Osteocyte (in vitro differentiated cells): ENCODE data around the gene ARFGAP2. TPM values are rescaled to one million over a fixed set of nuclear protein-coding genes. Genes with fewer than 3 reads are reported as not detected.
"Not testable (repeated sequence)": the region's sequence is repeated elsewhere in the genome, so short reads cannot be mapped to it uniquely, and the experiment has no call there.

ENCODE experiments used
- DNase-seq: peaks from one replicate; pipeline ENCODE4 v3.0.0; 2021; ENCODE audit warnings: mixed read lengths; ENCODE audit not compliant: unreplicated experiment; ENCODE audit errors: extremely low spot score
- H3K27ac Mint-ChIP-seq: one replicate; pipeline ENCODE4 v1.8.0; 2021; ENCODE audit warnings: mild to moderate bottlenecking, mixed read lengths; ENCODE audit not compliant: unreplicated experiment
- H3K27me3 Mint-ChIP-seq: one replicate; pipeline ENCODE4 v1.8.0; 2021; ENCODE audit warnings: mixed read lengths; ENCODE audit not compliant: unreplicated experiment
- H3K36me3 Mint-ChIP-seq: one replicate; pipeline ENCODE4 v1.8.0; 2021; ENCODE audit warnings: mixed read lengths; ENCODE audit not compliant: unreplicated experiment
- H3K4me1 Mint-ChIP-seq: one replicate; pipeline ENCODE4 v1.8.0; 2021; ENCODE audit warnings: mixed read lengths; ENCODE audit not compliant: unreplicated experiment
- H3K4me3 Mint-ChIP-seq: one replicate; pipeline ENCODE4 v1.8.0; 2021; ENCODE audit warnings: mild to moderate bottlenecking, moderate library complexity, mixed read lengths; ENCODE audit not compliant: unreplicated experiment
- H3K9me3 Mint-ChIP-seq: one replicate; pipeline ENCODE4 v1.8.0; 2021; ENCODE audit warnings: mixed read lengths; ENCODE audit not compliant: unreplicated experiment
- total RNA-seq: library from RNA; stranded (reverse); gene quantifications from 2 replicates; pipeline ENCODE4 v1.2.1, GENCODE V29; 2021
- TF ChIP-seq, protein P1 (sequence below): fragments of 200-600 bp; sonication (generic); IDR thresholded peaks from 2 replicates; pipeline ENCODE4 v1.5.0; 2021; ENCODE audit warnings: antibody characterized with exemption, mild to moderate bottlenecking, moderate library complexity

Gene ARFGAP2
- total RNA-seq, 1 donor from 2014 or later: 73.4 TPM

DNA sequence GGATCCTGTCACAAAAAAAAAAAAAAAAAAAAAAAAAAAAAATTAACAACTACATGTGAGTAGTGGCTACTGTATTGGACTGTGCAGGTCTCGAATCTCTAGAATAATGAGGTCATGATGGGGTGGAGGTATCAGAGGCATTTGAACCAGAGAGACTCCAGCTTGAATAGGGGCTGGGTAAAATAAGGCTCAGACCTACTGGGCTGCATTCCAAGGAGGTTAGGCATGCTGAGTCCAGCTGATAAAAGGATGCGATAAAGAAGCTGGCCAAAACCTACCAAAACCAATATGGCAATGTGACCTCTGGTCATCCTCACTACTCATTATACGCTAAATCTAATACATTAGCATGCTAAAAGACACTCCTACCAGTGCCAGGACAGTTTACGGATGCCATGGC lies 15.4 kb upstream of the ARFGAP2 start:
- Mint-ChIP-seq H3K36me3 (no peaks in the 10 kb centered on the region), H3K9me3 (no peaks in the 10 kb centered on the region), H3K4me1 (peaks cover 54% of the 10 kb centered on the region), H3K27ac (no peak overlapping the region), H3K4me3 (no peak overlapping the region), H3K27me3 (no peaks in the 10 kb centered on the region)
- TF ChIP-seq, protein P1, sequence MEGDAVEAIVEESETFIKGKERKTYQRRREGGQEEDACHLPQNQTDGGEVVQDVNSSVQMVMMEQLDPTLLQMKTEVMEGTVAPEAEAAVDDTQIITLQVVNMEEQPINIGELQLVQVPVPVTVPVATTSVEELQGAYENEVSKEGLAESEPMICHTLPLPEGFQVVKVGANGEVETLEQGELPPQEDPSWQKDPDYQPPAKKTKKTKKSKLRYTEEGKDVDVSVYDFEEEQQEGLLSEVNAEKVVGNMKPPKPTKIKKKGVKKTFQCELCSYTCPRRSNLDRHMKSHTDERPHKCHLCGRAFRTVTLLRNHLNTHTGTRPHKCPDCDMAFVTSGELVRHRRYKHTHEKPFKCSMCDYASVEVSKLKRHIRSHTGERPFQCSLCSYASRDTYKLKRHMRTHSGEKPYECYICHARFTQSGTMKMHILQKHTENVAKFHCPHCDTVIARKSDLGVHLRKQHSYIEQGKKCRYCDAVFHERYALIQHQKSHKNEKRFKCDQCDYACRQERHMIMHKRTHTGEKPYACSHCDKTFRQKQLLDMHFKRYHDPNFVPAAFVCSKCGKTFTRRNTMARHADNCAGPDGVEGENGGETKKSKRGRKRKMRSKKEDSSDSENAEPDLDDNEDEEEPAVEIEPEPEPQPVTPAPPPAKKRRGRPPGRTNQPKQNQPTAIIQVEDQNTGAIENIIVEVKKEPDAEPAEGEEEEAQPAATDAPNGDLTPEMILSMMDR: no peak
- DNase-seq: no peak

DNA sequence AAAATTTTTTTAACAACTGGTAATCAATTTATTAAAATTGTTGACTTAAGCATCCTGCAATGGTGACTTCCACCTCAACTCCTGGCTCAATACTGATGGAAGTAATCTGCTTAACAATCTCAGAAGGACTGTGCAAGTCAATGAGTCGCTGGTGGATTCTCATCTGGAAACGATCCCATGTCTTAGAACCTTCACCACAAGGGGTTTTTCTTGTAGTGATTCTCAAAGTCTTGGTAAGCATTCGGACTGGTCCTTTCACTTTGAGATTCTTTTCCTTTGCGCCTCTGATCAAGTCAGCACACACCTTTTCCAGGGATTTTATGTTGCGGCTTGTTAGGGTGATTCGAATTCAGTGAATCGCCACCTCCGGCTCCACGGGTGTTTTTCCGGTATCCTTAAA lies 14.5 kb upstream of the ARFGAP2 start:
- H3K4me1 Mint-ChIP-seq: peaks cover 60% of the 10 kb centered on the region
- not testable (repeated sequence) for H3K36me3 Mint-ChIP-seq, H3K9me3 Mint-ChIP-seq, H3K27ac Mint-ChIP-seq, H3K27me3 Mint-ChIP-seq, DNase-seq, H3K4me3 Mint-ChIP-seq

DNA sequence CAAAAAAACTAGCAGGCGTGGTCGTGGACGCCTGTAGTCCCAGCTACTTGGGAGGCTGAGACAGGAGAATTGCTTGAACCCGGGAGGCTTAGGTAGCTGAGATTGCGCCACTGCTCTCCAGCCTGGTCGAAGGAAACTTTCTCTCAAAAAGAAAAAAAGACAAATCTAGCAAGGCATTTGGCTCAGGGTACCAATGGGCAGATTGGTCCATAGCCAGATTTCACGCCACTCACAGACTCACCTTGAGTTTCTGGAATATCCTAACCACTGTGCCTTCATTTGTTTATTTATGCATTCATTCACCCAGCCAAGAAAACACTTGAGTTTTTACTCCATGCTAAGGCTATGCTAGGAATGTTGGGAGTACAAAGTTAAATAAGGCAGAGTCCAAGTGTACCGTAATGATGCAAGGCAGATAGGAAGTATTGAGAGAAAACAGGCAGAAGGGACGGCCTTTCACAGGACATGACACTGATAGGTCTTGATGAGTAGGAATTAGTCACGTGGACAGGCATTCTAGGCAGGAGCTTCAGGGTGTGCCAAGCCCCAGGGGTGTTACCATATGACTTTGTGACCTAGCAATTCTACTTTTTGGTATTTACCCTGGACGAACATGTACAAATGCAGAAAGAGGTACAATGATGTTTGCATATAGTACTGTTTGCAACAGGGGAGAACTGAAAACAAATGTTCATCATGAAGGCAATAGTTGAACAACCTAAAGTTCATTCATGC lies 12.6 kb upstream of the ARFGAP2 start:
- Mint-ChIP-seq H3K27me3 (no peaks in the 10 kb centered on the region), H3K27ac (peak overlapping the region; percentile 90), H3K4me1 (peaks cover 61% of the 10 kb centered on the region), H3K4me3 (no peak overlapping the region), H3K9me3 (no peaks in the 10 kb centered on the region), H3K36me3 (no peaks in the 10 kb centered on the region)
- TF ChIP-seq, protein P1: no peak
- no peak for DNase-seq

DNA sequence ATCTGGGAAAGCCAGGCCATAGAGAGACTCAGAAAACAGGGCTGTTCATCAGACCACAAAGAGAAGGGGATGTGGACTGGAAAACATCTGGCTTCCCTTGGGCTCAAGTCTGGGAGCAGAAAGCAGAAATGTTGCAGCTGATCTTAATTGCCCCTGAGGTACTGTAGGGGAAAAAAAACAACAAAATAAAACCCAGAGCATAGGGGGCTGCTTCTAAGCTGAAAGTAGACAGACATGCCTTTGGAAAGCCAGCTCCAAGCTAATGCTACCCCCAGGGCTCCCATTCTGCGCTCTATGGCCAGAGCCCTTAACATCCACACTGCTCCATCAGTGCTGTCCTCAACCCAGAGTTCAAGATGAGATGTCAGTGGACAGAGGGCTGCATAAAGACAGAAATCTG lies 11.6 kb upstream of the ARFGAP2 start:
- H3K27me3 Mint-ChIP-seq: no peaks in the 10 kb centered on the region
- no peaks in the 10 kb centered on the region for H3K9me3 Mint-ChIP-seq
- DNase-seq: no peak
- H3K4me1 Mint-ChIP-seq: peaks cover 60% of the 10 kb centered on the region
- H3K4me3 Mint-ChIP-seq: no peak overlapping the region
- H3K36me3 Mint-ChIP-seq: peaks cover 5% of the 10 kb centered on the region
- peak overlapping the region; percentile 90 for H3K27ac Mint-ChIP-seq
- TF ChIP-seq, protein P1: no peak

DNA sequence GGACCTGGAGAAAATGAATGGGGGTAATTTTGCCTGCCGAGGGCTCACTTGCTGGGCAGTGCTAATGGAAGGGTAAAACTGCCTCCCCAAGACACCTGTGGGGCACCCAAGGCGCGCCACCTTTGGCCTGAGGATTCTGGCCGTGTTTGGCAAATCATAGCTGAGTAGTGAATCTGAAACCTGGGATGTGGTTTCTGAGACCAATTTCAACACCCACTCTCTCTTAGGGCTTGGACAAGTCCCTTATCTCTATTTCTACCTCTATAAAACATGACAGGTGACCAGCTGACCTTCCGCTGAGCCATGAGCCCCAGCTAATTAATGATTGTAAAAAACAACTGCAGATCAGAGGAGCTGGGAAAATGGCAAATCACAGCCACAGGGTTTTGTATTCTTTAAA lies 11.0 kb upstream of the ARFGAP2 start:
- Mint-ChIP-seq H3K4me3 (peak overlapping the region; percentile 73), H3K4me1 (peaks cover 58% of the 10 kb centered on the region), H3K27ac (peak overlapping the region; percentile 90), H3K36me3 (peaks cover 5% of the 10 kb centered on the region), H3K9me3 (no peaks in the 10 kb centered on the region), H3K27me3 (no peaks in the 10 kb centered on the region)
- no peak for DNase-seq
- TF ChIP-seq, protein P1: no peak
